ENCODE data around the gene SPIB.

GRCh38 chr19:50415661-50416033 lies 3.1 kb upstream of the SPIB start:
- TF ChIP-seq CTCF (IDR thresholded peaks at IDR 0.05; ENCODE audit: low read depth, low read length), result no peak
- no peak for TF ChIP-seq EZH2phosphoT487 (IDR thresholded peaks at IDR 0.05; ENCODE audit: low read depth)

Data from OCI-LY3 (cell line).